PC-9 (cell line): ENCODE results near the gene PIKFYVE.
A peak's percentile ranks its signal among the peaks of the same experiment; 100 is the strongest.

Experiments used
- EZH2 ChIP-seq: fragments of 200-600 bp; sonication (generic); IDR thresholded peaks from 2 replicates; pipeline ENCODE4 v1.8.0; 2017; ENCODE audit warnings: antibody characterized with exemption, low read depth
- TF ChIP-seq, protein P1 (sequence below): fragments of 200-600 bp; sonication (generic); conservative IDR thresholded peaks from 2 replicates; pipeline ENCODE4 v1.6.1; 2017; ENCODE audit warnings: mixed run types, antibody characterized with exemption, mild to moderate bottlenecking, moderate library complexity

DNA sequence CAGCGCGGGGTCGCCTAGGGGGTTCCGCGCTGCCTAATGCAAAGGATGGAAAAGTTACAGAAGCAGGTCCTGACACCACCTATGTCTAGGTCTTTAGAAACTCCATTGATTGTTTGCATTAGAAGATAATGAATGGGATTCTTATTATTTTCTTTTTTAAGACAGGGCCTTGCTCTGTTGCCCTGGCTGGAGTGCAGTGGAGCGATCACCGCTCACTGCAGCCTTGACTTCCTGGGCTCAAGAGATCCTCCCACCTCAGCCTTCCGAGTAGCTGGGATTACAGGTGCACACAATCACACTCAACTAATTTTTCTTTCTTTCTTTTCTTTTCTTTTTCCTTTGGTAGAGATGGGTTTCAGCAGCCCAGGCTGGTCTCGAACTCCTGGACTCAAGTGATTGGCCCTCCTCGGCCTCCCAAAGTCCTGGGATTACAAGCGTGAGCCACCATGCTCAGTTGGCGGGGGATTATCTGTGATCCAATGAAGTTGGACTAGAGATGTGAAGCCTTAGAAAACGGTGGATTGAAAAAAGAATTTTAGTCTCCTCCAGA is 10.4 kb upstream of the PIKFYVE start:
- no peak for TF ChIP-seq EZH2
- TF ChIP-seq, protein P1, sequence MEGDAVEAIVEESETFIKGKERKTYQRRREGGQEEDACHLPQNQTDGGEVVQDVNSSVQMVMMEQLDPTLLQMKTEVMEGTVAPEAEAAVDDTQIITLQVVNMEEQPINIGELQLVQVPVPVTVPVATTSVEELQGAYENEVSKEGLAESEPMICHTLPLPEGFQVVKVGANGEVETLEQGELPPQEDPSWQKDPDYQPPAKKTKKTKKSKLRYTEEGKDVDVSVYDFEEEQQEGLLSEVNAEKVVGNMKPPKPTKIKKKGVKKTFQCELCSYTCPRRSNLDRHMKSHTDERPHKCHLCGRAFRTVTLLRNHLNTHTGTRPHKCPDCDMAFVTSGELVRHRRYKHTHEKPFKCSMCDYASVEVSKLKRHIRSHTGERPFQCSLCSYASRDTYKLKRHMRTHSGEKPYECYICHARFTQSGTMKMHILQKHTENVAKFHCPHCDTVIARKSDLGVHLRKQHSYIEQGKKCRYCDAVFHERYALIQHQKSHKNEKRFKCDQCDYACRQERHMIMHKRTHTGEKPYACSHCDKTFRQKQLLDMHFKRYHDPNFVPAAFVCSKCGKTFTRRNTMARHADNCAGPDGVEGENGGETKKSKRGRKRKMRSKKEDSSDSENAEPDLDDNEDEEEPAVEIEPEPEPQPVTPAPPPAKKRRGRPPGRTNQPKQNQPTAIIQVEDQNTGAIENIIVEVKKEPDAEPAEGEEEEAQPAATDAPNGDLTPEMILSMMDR = 0 out of 2 replicates have a peak, but pooled peaks have one; percentile 32
